GM21723 (cell line): ENCODE results near the gene FCGR2B.
"Not testable (repeated sequence)": the region's sequence is repeated elsewhere in the genome, so short reads cannot be mapped to it uniquely, and the experiment has no call there.

Experiments used
- ATAC-seq: cut with Tn5 transposase; IDR thresholded peaks from one replicate; pipeline ENCODE4 v1.9.1; 2021; ENCODE audit warnings: mild to moderate bottlenecking, moderate library complexity; ENCODE audit not compliant: unreplicated experiment

Gene FCGR2B

DNA sequence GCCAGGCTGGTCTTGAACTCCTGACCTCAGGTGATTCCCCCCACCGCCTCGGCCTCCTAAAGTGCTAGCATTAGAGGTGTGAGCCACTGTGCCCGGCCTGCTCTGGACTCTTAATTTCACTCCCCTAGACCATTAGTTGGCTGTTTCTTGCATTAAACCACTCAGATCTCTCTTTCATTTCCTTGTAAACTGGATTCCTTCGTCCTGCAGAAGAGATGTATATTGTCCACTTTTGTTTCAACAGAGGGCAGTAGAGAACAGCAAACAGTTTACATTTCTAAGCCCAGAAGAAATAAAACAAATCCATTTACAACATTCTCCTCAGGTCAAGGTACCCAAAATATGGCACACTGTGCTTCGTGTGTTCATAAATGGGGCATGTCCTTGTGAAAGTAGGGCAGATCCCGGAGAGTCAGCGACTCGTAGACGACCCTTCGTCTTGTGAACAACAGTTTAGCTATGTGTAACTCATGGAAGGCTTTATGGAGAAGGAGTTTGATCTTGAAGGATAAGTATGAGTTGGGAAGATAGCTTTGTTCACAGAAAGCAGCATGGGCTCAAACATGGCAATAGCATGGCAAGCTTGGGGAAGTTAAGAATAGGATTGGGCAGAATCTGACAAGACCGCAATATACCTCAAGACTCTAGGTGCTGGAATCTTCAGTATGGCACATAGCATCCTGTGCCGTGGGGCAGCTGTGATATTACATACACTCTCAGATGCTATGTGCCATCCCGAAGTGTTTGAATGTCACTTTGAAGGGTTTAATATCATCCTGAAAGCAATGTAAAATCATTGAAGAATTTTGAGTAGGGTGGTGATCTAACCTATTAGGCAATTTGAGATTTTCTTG lies 15.2 kb upstream of the FCGR2B start:
- not testable (repeated sequence) for ATAC-seq

DNA sequence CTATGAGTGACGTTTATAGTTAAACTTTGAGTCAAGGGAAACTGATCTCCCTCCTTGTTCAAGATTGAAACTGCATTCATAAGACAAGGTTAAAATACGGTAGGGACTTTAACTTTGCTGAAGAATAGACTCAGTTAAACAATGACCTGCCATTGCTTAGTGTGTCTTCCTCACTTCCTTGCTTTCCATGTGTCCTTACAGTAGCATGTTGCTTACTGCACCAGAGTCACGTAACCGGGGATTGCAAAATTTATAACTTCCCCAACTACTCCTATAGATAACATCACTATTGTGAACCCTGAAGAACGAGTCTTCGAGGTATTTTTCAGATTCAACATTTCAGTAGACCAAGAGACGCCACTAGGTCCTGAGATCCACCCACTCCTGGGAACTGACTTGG lies 9.4 kb upstream of the FCGR2B start:
- ATAC-seq = not testable (repeated sequence)

DNA sequence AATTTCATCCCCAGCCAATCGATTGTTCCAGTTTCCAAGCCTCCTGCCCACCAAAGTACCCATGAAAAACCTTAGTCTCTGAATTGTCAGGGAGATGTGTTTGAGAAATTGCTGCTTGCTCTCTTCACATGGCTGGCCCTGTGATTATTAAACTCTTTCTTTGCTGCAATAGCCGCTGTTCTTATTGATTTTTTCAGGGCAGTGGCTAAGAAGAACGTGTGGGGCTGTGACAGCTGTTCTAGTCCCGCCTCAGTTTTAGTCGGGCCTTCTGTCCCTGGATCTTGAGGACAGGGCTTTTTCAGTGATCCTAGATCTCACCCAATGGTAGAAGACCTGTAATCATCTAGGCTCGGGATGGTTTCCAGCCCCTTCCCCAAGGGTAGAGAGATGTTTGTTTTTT lies 9.0 kb upstream of the FCGR2B start:
- not testable (repeated sequence) for ATAC-seq

DNA sequence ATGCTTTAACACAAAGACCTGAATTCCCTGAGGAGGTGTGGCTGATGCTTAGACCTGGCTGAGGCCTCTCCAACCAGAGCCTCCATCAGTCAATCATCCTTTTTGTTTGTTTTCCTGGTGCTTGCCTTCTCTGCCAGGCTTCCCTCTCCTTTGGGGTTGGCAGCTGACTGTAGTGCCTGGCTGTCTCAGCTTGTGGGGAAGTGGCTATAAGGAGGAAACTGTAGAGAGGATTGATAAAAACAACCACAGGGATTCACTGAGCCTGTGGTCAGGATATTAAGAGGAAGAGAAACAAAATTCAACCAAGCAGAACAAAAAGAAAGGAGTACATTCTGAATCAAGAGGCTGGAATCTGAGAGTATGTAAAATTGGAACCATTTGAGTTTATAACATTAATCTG lies 4.4 kb upstream of the FCGR2B start:
- ATAC-seq = not testable (repeated sequence)

DNA sequence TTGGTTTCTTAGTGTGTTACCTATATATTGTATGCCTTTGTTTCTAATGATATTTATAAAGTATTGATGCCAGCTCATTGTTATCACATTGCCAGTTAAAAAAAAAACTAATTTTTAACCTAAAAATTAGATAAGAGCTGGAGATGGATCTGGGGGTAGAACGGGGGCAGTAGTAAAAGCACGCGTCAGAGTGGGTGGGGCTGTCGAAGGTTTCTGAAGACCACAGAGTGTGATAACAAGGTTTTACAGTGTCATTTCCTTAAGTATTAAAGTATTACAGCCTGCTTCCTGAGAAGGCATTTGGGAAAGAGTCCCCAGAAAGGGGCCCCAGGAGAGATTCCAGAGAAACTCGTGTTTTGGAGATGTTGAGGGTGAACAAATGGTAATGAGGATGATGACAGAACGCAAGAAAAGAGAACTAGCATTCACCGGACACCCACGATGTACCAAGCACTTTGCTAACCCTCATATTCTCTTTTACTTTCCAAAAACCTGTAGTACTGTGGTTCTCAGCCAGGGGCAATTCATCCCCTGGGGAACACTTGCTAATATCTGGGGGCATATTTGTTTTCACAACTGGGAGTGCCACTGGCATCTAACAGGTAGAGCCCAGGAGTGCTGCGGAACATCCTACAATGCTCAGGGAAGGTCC lies 1.2 kb upstream of the FCGR2B start:
- ATAC-seq = not testable (repeated sequence)

DNA sequence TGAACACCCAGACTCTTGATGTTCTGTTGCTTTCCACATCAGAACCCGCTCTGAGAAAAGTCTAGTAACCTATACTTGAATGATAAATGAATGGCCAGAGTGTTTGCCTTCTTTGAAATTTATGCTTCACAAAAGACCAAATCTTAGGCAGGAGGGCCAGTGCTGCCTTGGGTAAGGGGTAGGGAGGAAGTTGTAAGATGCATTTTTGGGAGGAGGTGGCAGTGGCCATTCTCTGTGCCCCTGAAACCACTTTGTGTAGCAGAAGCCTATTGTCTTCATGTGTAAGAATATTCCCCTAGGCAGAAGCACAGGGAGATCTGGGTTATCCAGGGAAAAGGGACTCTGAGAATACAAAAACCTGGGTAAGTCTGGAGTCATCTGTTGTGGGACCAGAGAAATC lies 626 bp downstream of the FCGR2B start:
- peak; percentile 21 for ATAC-seq

DNA sequence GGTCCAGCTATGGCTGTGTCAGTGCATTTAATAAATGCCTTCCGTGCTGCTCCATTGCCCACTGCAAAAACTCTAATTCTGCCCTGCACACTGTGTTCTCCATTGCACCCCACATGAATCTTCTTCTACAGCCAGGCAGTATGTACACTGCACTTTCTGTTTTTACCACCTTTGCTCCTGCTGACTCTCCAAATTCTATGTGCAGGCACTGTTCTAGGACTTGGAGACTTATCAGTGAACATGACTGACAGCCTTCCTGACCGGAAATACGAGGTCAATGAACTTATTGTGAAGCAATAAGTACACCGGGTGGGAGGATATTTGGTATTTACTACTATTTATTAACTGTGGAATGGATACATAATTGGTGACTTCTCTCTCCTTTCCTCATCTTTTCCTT lies 1.7 kb downstream of the FCGR2B start:
- not testable (repeated sequence) for ATAC-seq

DNA sequence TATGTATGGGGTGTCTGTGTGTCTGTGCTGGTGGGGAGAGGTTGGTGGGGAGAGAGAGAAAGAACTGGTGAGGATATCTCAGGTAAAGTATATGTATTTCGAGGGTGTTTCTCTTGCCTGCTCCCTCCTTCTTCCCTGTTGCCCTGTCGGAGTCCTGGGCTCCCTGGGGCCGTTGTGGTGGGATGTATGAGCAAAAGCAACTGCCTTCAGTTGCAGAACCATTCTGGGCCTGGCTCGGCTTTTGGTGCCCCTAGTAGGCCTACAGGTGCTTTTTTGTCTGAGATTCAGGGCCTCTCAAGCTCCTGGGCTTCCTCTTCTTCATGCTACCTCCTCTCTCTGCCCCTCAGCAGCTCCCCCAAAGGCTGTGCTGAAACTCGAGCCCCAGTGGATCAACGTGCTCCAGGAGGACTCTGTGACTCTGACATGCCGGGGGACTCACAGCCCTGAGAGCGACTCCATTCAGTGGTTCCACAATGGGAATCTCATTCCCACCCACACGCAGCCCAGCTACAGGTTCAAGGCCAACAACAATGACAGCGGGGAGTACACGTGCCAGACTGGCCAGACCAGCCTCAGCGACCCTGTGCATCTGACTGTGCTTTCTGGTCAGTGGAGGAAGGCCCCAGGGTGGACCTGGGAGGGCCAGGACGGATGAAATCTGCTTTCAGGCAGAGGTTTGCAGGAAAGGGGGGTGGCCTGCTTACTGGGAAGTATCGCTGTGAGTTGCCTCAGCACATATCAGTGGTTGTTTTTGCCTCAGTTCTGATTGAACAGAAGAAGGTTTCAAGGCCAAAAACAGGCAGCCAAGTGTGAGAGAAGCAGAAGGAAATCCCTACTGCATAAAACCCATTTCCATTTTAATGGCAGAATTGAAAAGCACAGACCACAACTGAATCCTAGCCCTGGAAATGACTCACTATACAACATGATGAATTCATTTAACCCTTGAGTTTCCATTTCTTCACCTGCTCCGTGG lies 8.4 kb downstream of the FCGR2B start:
- not testable (repeated sequence) for ATAC-seq

DNA sequence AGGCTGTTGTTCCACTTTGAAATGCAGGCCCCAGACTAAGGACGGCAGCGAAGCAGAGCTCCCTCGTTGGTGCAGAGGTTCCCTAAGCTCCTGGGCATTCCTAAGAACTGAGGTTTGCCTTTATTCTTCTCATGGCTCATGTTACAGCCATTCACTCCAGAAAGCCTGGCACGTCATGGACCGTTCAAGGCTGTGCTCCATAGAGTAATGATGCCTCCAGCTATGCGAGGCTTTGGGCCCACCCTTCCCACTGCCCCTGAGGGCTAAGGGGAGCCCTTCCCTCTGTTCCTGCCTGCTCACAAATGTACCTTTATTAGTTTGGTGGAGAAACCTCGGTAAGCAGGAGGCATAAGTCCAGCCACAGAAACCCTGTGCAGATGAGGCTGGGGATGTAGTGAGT lies 10.5 kb downstream of the FCGR2B start:
- not testable (repeated sequence) for ATAC-seq

DNA sequence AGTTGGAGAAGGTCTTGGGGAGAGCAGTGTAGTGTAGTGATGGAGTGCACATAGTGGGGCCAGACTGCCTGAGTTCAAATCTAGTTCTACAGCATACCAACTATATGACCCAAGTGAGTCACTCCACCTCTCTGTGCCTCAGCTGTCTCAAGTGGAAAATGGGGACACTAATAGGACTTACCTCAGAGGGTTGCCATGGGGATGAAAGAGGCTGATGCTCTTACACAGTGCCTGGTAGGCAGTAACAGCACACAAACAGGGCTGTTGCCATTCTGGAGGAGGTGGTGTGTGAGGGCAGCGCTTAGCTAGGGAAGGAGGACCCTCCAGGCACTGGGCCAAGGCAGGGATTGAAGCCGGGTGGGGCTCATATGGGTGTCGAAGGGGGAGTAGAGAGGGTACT lies 11.5 kb downstream of the FCGR2B start:
- not testable (repeated sequence) for ATAC-seq

DNA sequence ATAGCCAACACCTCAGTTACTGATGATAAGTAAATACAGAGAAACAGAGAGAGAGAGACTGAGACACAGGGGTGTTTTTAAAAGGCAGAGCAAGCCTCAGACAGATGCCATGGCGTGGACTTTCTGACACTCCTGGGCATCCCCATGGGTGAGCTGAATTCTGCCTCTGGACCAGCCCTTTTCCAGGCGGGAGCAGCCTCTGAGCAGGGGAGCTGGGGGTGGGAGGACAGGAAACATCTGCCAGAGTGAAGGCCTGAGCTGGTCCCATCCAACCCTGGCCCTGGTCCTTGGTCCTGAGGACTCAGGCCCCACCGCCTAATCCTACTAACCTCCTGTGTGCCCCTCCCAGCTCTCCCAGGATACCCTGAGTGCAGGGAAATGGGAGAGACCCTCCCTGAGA lies 12.0 kb downstream of the FCGR2B start:
- not testable (repeated sequence) for ATAC-seq

DNA sequence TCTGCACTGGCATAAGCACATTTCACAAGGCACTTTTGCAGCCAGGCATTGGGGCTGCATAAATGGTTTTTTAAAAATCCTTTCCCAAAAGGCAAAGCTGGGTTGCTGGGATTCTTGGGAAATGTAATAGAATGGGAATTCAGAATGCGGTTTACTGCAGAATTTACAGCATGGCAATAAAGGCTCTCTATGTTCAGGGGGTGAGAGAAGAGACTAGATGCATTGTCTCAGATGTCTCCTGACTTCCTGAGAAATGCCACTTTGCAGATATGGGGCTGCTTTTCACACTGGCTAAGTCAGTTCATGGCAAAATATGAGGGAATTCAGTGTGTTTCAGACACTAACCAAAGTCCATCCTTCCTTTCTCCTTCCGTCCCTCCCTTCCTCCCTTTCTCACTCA lies 13.5 kb downstream of the FCGR2B start:
- ATAC-seq = no peak

DNA sequence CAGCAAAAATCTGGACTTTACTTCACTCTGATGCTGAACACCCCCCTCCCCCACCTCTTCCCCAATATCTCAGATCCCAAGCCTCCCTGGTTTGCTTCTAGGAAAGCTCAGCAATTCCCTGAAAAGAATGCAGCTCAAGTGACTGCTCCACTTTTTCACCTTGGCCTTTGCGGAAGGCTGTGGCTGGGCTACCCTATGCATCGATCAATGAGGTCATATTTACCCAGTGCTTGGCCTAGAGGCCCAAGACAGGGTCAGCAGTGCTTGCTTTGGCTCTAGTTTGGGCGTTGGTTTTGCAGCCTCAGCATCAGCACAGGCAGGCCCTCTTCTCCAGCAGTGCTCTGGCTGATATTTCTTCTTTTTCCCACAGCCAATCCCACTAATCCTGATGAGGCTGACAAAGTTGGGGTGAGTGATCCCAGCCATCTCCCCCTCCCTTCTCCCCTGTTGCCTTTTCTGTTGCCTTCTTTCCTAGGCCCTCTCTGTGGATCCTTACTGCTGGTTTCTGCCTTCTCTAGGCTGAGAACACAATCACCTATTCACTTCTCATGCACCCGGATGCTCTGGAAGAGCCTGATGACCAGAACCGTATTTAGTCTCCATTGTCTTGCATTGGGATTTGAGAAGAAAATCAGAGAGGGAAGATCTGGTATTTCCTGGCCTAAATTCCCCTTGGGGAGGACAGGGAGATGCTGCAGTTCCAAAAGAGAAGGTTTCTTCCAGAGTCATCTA lies 14.2 kb downstream of the FCGR2B start:
- no peak for ATAC-seq

DNA sequence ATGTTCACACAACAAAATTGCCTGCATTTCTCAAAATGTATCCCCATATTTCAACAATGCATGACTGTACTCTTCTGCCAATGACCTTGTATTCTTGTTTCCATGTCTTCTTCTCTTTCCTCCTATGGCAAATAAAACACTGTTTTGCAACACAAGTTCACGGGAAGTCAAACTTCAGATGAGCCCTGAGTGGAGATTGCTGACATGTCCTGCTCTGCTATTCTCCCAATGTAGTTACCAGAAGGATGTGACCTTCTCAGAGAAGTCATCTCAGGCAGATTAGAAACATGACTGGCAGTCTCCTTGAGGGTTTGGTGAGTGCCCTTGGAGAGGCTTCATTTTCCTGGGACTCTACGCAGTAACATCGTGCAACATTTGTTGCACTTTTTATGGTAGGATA lies 15.6 kb downstream of the FCGR2B start:
- no peak for ATAC-seq

DNA sequence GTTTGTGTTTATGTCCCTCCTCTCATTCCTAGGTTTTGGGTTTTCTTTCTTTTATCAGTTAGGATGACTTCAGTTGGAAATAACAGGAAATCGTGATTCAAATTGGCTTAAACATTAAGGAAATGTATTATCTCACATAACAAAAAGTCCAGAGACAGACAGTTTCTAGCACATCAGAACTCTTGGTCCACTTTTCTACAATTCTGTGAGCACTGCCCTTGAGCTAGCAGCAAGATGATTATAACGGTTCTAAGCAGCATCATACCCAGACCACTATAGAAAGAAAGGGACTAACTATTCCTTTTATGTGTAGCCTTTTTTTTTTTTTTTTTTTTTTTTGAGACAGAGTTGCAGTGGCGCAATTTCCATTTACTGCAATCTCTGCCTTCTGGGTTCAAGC lies 18.9 kb downstream of the FCGR2B start:
- no peak for ATAC-seq

DNA sequence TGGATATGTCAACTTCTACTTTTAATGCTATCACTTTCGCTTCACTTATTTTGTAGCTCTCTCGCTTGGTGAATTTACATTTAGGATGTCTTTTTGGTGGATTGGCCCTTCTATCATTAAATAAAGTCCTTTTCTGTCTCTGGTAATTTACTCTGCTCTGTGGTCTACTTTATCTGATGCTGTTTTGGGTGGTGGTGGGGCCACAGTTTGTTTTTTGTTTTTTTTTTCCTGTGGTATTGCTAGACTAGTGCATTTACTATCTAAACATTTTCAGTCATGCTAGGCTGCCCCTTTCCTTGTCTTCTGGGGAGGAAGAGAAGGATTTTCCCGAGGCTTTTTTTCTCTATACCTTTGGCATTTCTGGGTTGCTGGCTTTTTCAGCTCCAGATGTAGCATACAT lies 26.0 kb downstream of the FCGR2B start:
- no peak for ATAC-seq

DNA sequence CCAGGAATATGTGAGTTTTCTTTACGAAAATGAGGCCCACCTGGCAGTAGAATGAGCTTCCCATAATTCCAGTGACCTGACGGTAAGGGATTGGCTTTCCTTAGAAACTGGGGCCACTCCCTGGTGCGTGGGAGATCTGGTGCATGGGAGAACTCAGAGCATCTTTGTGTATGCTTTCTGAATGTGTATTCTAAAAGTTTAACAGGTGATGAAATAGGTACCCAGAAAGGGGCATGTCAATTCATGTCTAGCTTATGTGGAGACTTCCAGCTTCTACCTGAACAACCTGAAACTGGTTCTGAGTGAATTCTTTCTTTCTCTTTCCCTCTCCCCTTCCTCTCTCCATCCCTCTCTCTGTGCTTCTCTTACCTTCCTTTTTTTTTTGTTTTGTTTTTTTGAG lies 28.9 kb downstream of the FCGR2B start:
- no peak for ATAC-seq

DNA sequence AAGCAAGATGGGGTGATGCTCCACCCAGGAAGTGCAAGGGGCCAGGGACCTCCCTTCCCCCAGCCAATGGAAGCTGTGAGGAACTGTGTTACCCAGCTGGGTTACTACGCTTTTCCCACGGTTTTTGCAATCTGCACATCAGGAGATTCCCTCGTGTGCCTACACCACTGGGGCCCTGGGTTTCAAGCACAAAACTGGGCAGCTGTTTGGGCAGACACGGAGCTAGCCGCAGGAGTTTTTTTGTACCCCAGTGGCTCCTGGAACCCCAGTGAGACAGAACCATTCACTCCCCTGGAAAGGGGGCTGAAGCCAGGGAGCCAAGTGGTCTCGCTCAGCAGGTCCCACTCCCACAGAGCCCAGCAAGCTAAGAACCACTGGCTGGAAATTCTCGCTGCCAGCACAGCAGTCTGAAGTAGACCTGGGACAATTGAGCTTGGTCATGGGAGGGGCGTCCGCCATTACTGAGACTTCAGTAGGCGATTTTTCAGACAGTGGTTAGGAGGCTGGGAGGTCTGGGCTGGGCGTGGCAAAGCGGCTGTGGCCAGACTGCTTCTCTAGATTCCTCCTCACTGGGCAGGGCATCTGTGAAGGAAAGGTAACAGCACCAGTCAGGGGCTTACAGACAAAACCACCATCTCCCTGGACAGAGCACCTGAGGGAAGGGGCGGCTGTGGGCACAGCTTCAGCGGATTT lies 30.2 kb downstream of the FCGR2B start:
- ATAC-seq = not testable (repeated sequence)

DNA sequence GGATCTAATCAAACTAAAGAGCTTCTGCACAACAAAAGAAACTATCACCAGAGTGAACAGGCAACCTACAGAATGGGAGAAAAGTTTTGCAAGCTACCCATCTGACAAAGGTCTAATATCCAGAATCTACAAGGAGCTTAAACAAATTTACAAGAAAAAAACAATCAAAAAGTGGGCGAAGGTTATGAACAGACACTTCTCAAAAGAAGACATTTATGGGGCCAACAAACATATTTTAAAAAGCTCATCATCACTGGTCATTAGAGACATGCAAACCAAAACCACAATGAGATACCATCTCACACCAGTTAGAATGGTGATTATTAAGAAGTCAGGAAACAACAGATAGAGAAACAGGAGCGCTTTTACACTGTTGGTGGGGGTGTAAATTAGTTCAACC lies 35.4 kb downstream of the FCGR2B start:
- ATAC-seq = not testable (repeated sequence)

DNA sequence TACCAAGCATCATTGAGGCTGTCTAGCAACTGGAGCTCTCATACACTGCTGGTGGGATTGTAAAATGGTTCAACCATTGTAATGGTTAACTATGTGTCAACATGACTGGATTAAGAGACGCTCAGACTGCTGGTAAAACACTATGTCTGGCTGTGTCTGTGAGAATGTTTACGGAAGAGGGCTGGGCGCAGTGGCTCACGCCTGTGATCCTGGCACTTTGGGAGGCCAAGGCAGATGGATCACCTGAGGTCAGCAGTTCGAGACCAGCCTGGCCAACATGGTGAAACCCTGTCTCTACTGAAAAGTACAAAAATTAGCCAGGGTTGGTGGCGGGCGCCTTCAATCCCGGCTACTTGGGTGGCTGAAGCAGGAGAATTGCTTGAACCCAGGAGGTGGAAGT lies 39.3 kb downstream of the FCGR2B start:
- ATAC-seq = no peak
